ENCODE results near the gene LGALS16. TPM values are rescaled to one million over a fixed set of nuclear protein-coding genes. Genes with fewer than 3 reads are reported as not detected.

The LGALS16 gene
- total RNA-seq, 1 experiment from 2014 or later, result not detected

Other genes starting within 250 kb of the LGALS16 start
- 131 TPM for gene ZFP36, start 249.1 kb upstream of the LGALS16 start, total RNA-seq (2021; ENCODE audit: unreplicated experiment)
- gene PLEKHG2, start 243.2 kb upstream of the LGALS16 start, total RNA-seq (2021; ENCODE audit: unreplicated experiment), result 29.0 TPM
- 3,365 TPM for gene RPS16, start 220.0 kb upstream of the LGALS16 start, total RNA-seq (2021; ENCODE audit: unreplicated experiment)
- 120 TPM for gene SUPT5H, start 210.3 kb upstream of the LGALS16 start, total RNA-seq (2021; ENCODE audit: unreplicated experiment)
- gene TIMM50, start 175.1 kb upstream of the LGALS16 start, total RNA-seq (2021; ENCODE audit: unreplicated experiment), result 111 TPM
- gene DLL3, start 157.0 kb upstream of the LGALS16 start, total RNA-seq (2021; ENCODE audit: unreplicated experiment), result 0.17 TPM
- gene SELENOV, start 140.8 kb upstream of the LGALS16 start, total RNA-seq (2021; ENCODE audit: unreplicated experiment), result not detected
- gene EID2B, start 123.1 kb upstream of the LGALS16 start, total RNA-seq (2021; ENCODE audit: unreplicated experiment), result 1.2 TPM
- gene EID2, start 115.8 kb upstream of the LGALS16 start, total RNA-seq (2021; ENCODE audit: unreplicated experiment), result 11.7 TPM
- gene LGALS13, start 53.4 kb upstream of the LGALS16 start, total RNA-seq (2021; ENCODE audit: unreplicated experiment), result not detected
- gene LGALS14, start 48.6 kb downstream of the LGALS16 start, total RNA-seq (2021; ENCODE audit: unreplicated experiment), result not detected
- gene CLC, start 82.1 kb downstream of the LGALS16 start, total RNA-seq (2021; ENCODE audit: unreplicated experiment), result not detected
- gene LEUTX, start 122.9 kb downstream of the LGALS16 start, total RNA-seq (2021; ENCODE audit: unreplicated experiment), result not detected
- gene DYRK1B, start 178.2 kb downstream of the LGALS16 start, total RNA-seq (2021; ENCODE audit: unreplicated experiment), result 7.3 TPM
- gene FBL, start 190.5 kb downstream of the LGALS16 start, total RNA-seq (2021; ENCODE audit: unreplicated experiment), result 554 TPM

All from HCT116 (cell line).